ENCODE measurements around the gene RIPK4. TPM values are rescaled to one million over a fixed set of nuclear protein-coding genes. Genes with fewer than 3 reads are reported as not detected.
A peak's percentile ranks its signal among the peaks of the same experiment; 100 is the strongest.

Gene RIPK4
- total and polyA plus RNA-seq, 2 of the 13 experiments (the other 11 are each of a cell fraction or from before 2014, with no cell fraction given): 3.1 to 4.9 TPM

GRCh38 chr21:41713495-41714281, 53.2 kb downstream of the RIPK4 start (continued):
- peak; percentile 24; the same call in 1 of the 2 replicates for TF ChIP-seq ARID5B (CRISPR knock-in tag; IDR thresholded peaks at IDR 0.05)
- 0 out of 3 replicates have a peak, but pooled peaks have one; percentile 6 for TF ChIP-seq MXI1 (IDR thresholded peaks at IDR 0.05; ENCODE audit: borderline replicate concordance, low read depth, low read length)
- TF ChIP-seq ZSCAN25 (CRISPR knock-in tag; IDR thresholded peaks at IDR 0.05): peak; percentile 97
- TF ChIP-seq RXRA (CRISPR knock-in tag; IDR thresholded peaks at IDR 0.05): peak; percentile 31; the same call in 1 of the 2 replicates
- TF ChIP-seq LCORL (IDR thresholded peaks at IDR 0.05): no peak
- peak; percentile 64; the same call in 1 of the 2 replicates for TF ChIP-seq LCORL (CRISPR knock-in tag; IDR thresholded peaks at IDR 0.05)
- TF ChIP-seq KLF15 (CRISPR knock-in tag; IDR thresholded peaks at IDR 0.05; ENCODE audit: borderline replicate concordance): no peak
- no peak for TF ChIP-seq FOXK2 (IDR thresholded peaks at IDR 0.05)
- no peak for TF ChIP-seq ZNF784 (CRISPR knock-in tag; IDR thresholded peaks at IDR 0.05; ENCODE audit: borderline replicate concordance)
- TF ChIP-seq NRL (CRISPR knock-in tag; IDR thresholded peaks at IDR 0.05; ENCODE audit: borderline replicate concordance): peak; percentile 68; the same call in 1 of the 2 replicates
- 0 out of 2 replicates have a peak, but pooled peaks have one; percentile 46 for TF ChIP-seq DNMT1 (CRISPR knock-in tag; IDR thresholded peaks at IDR 0.05)
- TF ChIP-seq ARID4A (CRISPR knock-in tag; IDR thresholded peaks at IDR 0.05; ENCODE audit: borderline replicate concordance): peak; percentile 22; the same call in 1 of the 2 replicates
- TF ChIP-seq PATZ1 (CRISPR knock-in tag; IDR thresholded peaks at IDR 0.05): 0 out of 2 replicates have a peak, but pooled peaks have one; percentile 10
- TF ChIP-seq SATB2 (CRISPR knock-in tag; IDR thresholded peaks at IDR 0.05): no peak
